Subcutaneous abdominal adipose tissue (tissue), 5 donors: Measurements from ENCODE around the gene CASP14.

Experiments
- H3K27ac ChIP-seq: one replicate; pipeline ENCODE4 v1.7.0; 2013; ENCODE audit warnings: low read depth, mild to moderate bottlenecking, inconsistent platforms, low read length, moderate library complexity
- H3K27me3 ChIP-seq, 5 donors: one replicate each; pipeline ENCODE4 v1.7.0; 2013; ENCODE audit warnings: low read length in 5 of 5, inconsistent platforms in 1 of 5; ENCODE audit not compliant: control insufficient read depth in 5 of 5, insufficient read depth in 4 of 5
- H3K36me3 ChIP-seq, 5 donors: one replicate each; pipeline ENCODE4 v1.7.0; 2013; ENCODE audit warnings: low read length in 5 of 5; ENCODE audit not compliant: control insufficient read depth in 5 of 5, insufficient read depth in 5 of 5
- H3K4me1 ChIP-seq, 5 donors: one replicate each; pipeline ENCODE4 v1.7.0; 2013; ENCODE audit warnings: low read length in 5 of 5, mild to moderate bottlenecking in 3 of 5, moderate library complexity in 1 of 5; ENCODE audit not compliant: control insufficient read depth in 5 of 5, insufficient read depth in 5 of 5
- H3K4me3 ChIP-seq, 5 donors: one replicate each; pipeline ENCODE4 v1.7.0; 2013; ENCODE audit warnings: low read length in 5 of 5, low read depth in 1 of 5
- H3K9ac ChIP-seq, 5 donors: one replicate each; pipeline ENCODE4 v1.7.0; 2013; ENCODE audit warnings: low read length in 5 of 5, mild to moderate bottlenecking in 4 of 5, moderate library complexity in 3 of 5
- H3K9me3 ChIP-seq, 5 donors: one replicate each; pipeline ENCODE4 v1.7.0; 2013; ENCODE audit warnings: low read length in 5 of 5; ENCODE audit not compliant: control insufficient read depth in 5 of 5
- donor health status: healthy.
- donor health status: healthy.
- donor health status: healthy.
- donor health status: healthy.
- donor health status: healthy.

The CASP14 gene

DNA sequence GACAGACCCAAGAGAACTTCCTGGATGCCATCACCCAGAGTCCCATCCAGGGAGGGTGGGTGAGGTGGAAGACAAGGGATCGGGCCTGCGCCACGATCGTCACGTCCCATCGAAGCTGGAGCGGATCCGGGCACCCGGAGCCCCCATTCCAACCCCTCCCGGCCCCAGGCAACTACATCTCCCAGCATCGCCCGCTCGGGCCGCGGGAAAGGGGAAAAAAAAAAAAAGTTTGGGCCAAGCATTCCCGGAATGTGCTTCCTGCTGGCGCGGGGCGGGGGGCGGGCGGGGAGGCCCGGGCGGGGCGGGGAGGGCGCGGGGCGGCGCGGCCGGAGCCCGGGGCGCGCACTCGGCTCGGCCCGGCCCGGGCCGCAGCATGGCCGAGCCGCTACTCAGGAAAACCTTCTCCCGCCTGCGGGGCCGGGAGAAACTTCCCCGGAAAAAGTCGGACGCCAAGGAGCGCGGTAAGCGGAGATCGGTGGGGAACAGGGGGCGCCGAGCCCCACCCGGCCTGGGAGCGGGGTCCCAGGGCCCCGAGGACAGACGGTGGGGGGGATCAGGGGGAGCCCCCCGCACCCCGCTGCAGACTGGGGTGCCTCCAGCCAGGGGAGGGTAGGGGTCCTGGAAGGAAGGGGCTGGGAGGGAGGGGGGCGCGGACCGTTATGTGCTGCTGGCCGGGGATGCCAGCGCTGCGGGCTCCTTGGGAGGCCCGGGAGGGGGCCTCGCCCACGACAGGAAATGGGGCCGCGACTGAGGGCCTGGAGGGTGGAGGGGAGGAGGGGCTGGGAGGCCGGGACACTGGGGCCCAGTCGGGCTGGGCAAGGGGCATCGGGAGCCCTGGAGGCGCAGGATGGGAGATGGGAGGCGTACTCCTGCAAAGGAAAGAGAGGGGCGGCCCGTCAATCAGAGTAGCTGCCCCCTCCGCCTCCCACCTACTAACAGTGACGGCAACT is 58.1 kb downstream of the CASP14 start, which contains the start of gene SYDE1:
TSS of gene SYDE1 (plus strand) at position 341 of the 950 bp plus-strand sequence. CDS start at position 374, 33 bp downstream.
- peaks cover 5 to 19% (median 19%) of the 10 kb centered on the region in 5 donors for H3K4me1 ChIP-seq
- no peaks in the 10 kb centered on the region for H3K27me3 ChIP-seq
- H3K9ac ChIP-seq, result peak within 1 kb of the TSS; percentile 75 to 88 (median 80)
- peaks cover 0 to 33% (median 28%) of the 10 kb centered on the region in 5 donors for H3K36me3 ChIP-seq
- H3K4me3 ChIP-seq, result peak within 1 kb of the TSS; percentile 68 to 83 (median 74)
- H3K27ac ChIP-seq, result peak within 1 kb of the TSS; percentile 79
- peaks cover 3 to 11% (median 8%) of the 10 kb centered on the region in 5 donors for H3K9me3 ChIP-seq
